ENCODE measurements around the gene SMARCAD1.

DNA sequence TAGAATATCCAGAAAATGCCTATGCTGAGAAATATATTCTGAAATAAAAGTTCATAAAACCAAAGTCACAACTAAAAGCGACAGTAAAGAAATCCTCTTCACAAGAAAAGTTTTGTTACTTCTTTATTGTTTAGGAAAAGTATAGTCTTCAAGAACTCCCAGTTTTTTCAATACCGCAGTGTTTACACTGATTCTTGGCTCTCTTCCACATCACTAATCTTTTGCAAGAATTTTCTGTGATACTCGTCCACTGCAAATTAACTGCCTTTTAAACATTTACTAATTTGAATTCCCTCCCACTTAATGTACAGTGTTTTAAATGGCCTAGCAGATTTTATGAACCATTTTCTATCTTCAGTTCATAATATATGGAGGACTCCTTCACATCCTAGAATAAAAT is 69.9 kb downstream of the SMARCAD1 start:
- TF ChIP-seq YY1 (IDR thresholded peaks at IDR 0.05; ENCODE audit: low read depth) (no peak), EP300 (IDR thresholded peaks at IDR 0.05; ENCODE audit: borderline replicate concordance) (no peak), USF1 (IDR thresholded peaks at IDR 0.05) (no peak), REST (IDR thresholded peaks at IDR 0.05; ENCODE audit: low read depth) (no peak), CREB1 (IDR thresholded peaks at IDR 0.05; ENCODE audit: low read depth) (no peak), RAD21 (IDR thresholded peaks at IDR 0.05; ENCODE audit: low read depth) (no peak), TAF1 (IDR thresholded peaks at IDR 0.05; ENCODE audit: low read depth) (no peak)
- TF ChIP-seq, protein P1, sequence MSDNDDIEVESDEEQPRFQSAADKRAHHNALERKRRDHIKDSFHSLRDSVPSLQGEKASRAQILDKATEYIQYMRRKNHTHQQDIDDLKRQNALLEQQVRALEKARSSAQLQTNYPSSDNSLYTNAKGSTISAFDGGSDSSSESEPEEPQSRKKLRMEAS (IDR thresholded peaks at IDR 0.05) = no peak
